Dendritic cell treated with granulocyte-macrophage colony-stimulating factor and Interleukin-4, amounts not matched to agents 40 ng/mL and 50 ng/mL, for 4 days (primary cell): ENCODE measurements around the gene KCNN4.

ENCODE experiments used
- H3K27ac Mint-ChIP-seq: one replicate; pipeline ENCODE4 v1.8.0; 2022; ENCODE audit warnings: mild to moderate bottlenecking, mixed read lengths
- H3K27me3 Mint-ChIP-seq: one replicate; pipeline ENCODE4 v1.8.0; 2022; ENCODE audit warnings: mild to moderate bottlenecking, mixed read lengths
- H3K36me3 Mint-ChIP-seq: one replicate; pipeline ENCODE4 v1.8.0; 2022; ENCODE audit warnings: low read depth, mixed read lengths
- H3K4me1 Mint-ChIP-seq: one replicate; pipeline ENCODE4 v1.8.0; 2022; ENCODE audit warnings: low read depth, mixed read lengths
- H3K4me3 Mint-ChIP-seq: one replicate; pipeline ENCODE4 v1.8.0; 2022; ENCODE audit warnings: mild to moderate bottlenecking, moderate library complexity, mixed read lengths
- H3K9me3 Mint-ChIP-seq: one replicate; pipeline ENCODE4 v1.8.0; 2022; ENCODE audit warnings: mixed read lengths
- intact Hi-C: fragments of 100-400 bp; cut with micrococcal nuclease; formaldehyde crosslinking; loops from one replicate; pipeline ENCODE4 v1.15.0; 2022

Gene KCNN4

DNA sequence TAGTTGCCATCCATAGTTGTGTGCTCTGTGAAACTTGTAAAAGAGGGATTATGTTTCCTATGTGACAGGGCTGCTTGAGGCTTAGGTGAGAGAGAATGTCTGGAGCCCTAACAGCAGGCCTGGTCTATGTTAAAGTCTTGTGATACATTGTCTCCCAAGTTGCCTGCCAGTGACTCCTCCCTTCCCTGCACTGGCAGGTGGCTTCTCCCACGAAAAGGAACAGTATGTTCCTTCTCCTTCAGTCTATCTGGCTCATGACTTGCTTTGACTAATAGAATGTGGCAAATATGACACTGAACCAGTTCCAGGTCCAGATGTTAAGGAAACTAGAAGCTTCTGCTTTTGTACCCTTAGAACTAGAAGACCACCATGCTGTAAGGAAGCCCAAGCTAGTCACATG is 5.9 kb upstream of the KCNN4 start:
- intact Hi-C loops: loop anchor here (10.0 kb wide), 1 partner anchor 122 kb away; no protein-coding TSS in a partner anchor
- H3K36me3 Mint-ChIP-seq: no peaks in the 10 kb centered on the region
- no peak overlapping the region for H3K27ac Mint-ChIP-seq
- peaks cover 3% of the 10 kb centered on the region for H3K27me3 Mint-ChIP-seq
- peaks cover 44% of the 10 kb centered on the region for H3K4me1 Mint-ChIP-seq
- no peaks in the 10 kb centered on the region for H3K9me3 Mint-ChIP-seq
- no peak overlapping the region for H3K4me3 Mint-ChIP-seq

DNA sequence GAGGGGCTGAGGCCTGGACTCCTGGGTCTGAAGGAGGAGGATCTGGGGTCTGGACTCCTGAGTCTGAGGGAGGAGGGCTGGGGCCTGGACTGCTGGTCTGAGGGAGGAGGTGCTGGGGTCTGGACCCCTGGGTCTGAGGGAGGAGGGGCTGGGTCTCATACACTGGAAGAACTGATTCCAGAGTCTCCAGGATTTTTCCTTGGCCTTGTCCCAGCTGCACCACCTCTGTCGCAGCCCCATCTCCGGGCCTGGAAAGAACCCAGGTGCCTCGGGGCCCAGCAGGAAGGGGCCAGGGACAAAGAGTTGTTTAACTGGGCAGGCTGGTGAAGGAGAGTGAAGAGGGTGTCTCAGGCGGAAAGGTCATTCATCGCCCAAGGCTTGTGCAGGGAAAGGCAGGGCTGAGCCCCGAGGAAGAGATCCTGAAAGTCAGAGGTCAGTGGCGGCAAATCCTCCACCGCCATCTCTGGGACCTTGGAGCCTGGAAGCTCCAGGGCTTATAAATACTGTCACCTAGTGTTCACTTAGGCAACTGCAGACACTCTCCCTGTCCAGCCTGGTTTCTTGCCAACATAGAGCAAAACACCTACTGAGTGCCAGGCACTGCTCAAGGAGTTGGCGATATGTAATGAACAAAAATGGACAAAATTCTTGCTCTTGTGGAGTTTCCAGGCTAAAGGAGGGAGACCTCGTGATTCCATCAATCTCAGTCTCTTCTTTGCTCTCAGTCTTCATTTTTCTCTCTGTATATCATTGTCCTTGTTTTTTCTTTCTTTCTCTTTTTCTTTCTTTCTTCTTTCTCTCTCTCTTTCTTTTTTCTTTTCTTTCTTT is 4.4 kb upstream of the KCNN4 start:
- peaks cover 47% of the 10 kb centered on the region for H3K4me1 Mint-ChIP-seq
- no peaks in the 10 kb centered on the region for H3K36me3 Mint-ChIP-seq
- intact Hi-C loops: loop anchor here (1.0 to 10.0 kb wide), 3 partner anchors 18 to 120 kb away; no protein-coding TSS in a partner anchor
- H3K9me3 Mint-ChIP-seq: no peaks in the 10 kb centered on the region
- no peak overlapping the region for H3K4me3 Mint-ChIP-seq
- peak overlapping the region; percentile 0 for H3K27ac Mint-ChIP-seq
- H3K27me3 Mint-ChIP-seq: no peaks in the 10 kb centered on the region

GRCh38 chr19:43784241-43784980 is 3.6 kb upstream of the KCNN4 start:
- Mint-ChIP-seq H3K4me3 (no peak overlapping the region), H3K36me3 (no peaks in the 10 kb centered on the region), H3K4me1 (peaks cover 53% of the 10 kb centered on the region), H3K27ac (peak overlapping the region; percentile 0), H3K9me3 (no peaks in the 10 kb centered on the region), H3K27me3 (no peaks in the 10 kb centered on the region)
- intact Hi-C loops: loop anchor here (2.0 to 10.0 kb wide), 2 partner anchors 18 to 120 kb away; no protein-coding TSS in a partner anchor

DNA sequence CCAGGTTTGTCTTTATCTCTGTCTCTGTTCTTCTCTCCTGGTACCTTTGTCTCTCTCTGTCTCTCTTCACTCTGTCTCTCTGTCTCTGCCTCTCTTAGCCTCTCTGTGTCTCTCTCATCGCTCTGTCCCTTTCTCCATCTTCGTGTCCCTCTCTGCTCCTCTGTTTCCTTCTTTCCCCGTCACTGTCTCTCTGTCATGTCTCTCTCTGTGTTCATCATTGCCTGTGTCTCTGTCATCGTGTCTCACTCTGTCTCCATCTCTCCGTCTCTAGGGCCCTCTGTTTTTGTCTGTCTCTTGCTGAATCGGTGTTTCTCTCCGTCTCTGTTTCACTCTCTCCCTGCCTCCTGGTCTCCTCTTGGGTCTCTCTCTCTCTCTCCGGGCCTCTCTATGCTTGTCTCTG is 2.9 kb upstream of the KCNN4 start:
- Mint-ChIP-seq H3K36me3 (no peaks in the 10 kb centered on the region), H3K4me1 (peaks cover 60% of the 10 kb centered on the region), H3K9me3 (no peaks in the 10 kb centered on the region), H3K27ac (peak overlapping the region; percentile 0), H3K27me3 (no peaks in the 10 kb centered on the region), H3K4me3 (no peak overlapping the region)
- intact Hi-C loops: loop anchor here (2.0 to 10.0 kb wide), 2 partner anchors 17 to 119 kb away; no protein-coding TSS in a partner anchor

GRCh38 chr19:43782689-43783231 is 2.0 kb upstream of the KCNN4 start:
- H3K27me3 Mint-ChIP-seq: no peaks in the 10 kb centered on the region
- no peak overlapping the region for H3K4me3 Mint-ChIP-seq
- intact Hi-C loops: loop anchor here (10.0 kb wide), 1 partner anchor 118 kb away; no protein-coding TSS in a partner anchor
- no peaks in the 10 kb centered on the region for H3K9me3 Mint-ChIP-seq
- H3K36me3 Mint-ChIP-seq: no peaks in the 10 kb centered on the region
- H3K27ac Mint-ChIP-seq: peak overlapping the region; percentile 6
- peaks cover 69% of the 10 kb centered on the region for H3K4me1 Mint-ChIP-seq

- intact Hi-C loops: loop anchor here (10.0 kb wide), 1 partner anchor 117 kb away; no protein-coding TSS in a partner anchor
- peaks cover 74% of the 10 kb centered on the region for H3K4me1 Mint-ChIP-seq
- peak overlapping the region; percentile 6 for H3K27ac Mint-ChIP-seq
- H3K27me3 Mint-ChIP-seq: no peaks in the 10 kb centered on the region
- no peaks in the 10 kb centered on the region for H3K36me3 Mint-ChIP-seq
- no peaks in the 10 kb centered on the region for H3K9me3 Mint-ChIP-seq
- no peak overlapping the region for H3K4me3 Mint-ChIP-seq
Observed at GRCh38 chr19:43782311-43782660, 1.5 kb upstream of the KCNN4 start.

DNA sequence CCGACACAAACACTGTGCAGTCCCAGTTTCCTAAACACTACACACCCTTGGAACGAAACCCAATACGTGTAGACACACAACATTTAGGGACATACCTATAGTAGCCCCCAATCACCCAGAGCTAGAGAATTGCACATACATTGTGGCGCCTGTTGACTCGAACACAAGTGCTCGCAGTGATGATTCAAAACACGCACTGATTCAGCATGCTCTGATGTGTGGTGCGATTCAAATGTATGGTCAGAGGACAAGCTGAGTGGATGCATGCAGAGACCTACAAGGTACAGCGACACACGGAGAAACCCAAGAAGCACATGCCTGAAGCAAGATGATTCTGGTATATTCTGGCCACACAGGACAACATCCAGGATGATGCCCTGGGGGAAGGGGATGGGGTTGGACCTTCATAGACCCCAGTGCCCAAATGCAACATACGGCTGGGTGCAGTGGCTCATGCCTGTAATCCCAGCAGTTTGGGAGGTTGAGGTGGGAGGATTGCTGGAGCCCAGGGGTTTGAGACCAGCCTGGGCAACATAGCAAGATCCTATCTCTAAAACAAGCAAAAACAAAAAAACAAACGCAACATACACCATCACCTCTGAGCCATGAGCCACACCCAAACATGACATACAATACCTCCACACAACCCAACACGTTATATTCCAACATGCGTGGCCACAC is 997 bp upstream of the KCNN4 start:
- H3K27me3 Mint-ChIP-seq: no peaks in the 10 kb centered on the region
- H3K36me3 Mint-ChIP-seq: no peaks in the 10 kb centered on the region
- intact Hi-C loops: loop anchor here (10.0 kb wide), 1 partner anchor 117 kb away; no protein-coding TSS in a partner anchor
- H3K4me1 Mint-ChIP-seq: peaks cover 79% of the 10 kb centered on the region
- no peak overlapping the region for H3K4me3 Mint-ChIP-seq
- peak overlapping the region; percentile 94 for H3K27ac Mint-ChIP-seq
- H3K9me3 Mint-ChIP-seq: no peaks in the 10 kb centered on the region

DNA sequence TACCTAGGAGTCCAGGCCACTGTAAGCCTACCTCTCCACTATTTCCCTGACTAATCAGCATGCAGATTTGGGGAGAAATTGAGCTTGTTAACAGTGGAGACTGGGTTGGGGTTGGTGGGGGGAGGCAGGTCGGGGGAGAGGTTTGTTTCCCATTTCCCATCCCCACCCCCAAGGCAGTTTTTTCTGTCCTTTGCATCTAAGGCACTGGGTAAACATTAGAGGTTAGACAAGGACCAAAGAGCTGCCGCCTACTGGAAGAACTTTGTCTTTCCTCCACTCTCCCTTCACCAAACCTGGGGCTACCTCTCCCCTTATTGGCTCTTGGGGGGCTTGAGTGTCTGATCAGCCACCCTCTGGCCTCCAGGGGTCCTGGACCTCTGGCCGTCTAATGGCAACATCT is 953 bp downstream of the KCNN4 start:
- intact Hi-C loops: loop anchor here (10.0 kb wide), 1 partner anchor 115 kb away; no protein-coding TSS in a partner anchor
- Mint-ChIP-seq H3K27ac (peak overlapping the region; percentile 94), H3K9me3 (no peaks in the 10 kb centered on the region), H3K27me3 (no peaks in the 10 kb centered on the region), H3K4me1 (peaks cover 93% of the 10 kb centered on the region), H3K4me3 (peak overlapping the region; percentile 79), H3K36me3 (peaks cover 14% of the 10 kb centered on the region)

- Mint-ChIP-seq H3K27ac (peak overlapping the region; percentile 94), H3K4me3 (peak overlapping the region; percentile 79), H3K9me3 (no peaks in the 10 kb centered on the region), H3K36me3 (peaks cover 14% of the 10 kb centered on the region), H3K4me1 (peaks cover 93% of the 10 kb centered on the region), H3K27me3 (no peaks in the 10 kb centered on the region)
- intact Hi-C loops: no loop called here
Observed at GRCh38 chr19:43779147-43779819, 1.5 kb downstream of the KCNN4 start.

DNA sequence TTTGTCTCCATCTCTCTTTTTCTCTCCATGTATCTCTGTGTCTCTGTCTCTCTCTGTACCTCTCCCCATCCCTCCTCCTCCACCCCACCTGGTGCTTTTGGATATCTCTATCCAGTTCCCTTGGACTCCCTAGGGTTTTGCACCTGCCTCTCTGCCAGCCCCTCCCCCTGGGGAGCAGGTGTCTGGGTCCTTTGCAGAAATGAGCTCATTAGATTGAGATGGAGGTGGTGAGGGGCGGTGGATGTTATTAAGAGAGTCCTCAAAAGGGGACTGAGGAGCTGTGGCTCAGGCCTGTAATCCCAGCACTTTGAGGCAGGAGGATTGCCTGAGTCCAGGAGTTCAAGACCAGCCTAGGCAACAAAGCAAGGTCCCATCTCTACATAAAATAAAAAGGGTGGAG is 2.1 kb downstream of the KCNN4 start:
- H3K4me1 Mint-ChIP-seq: peaks cover 93% of the 10 kb centered on the region
- intact Hi-C loops: no loop called here
- no peaks in the 10 kb centered on the region for H3K27me3 Mint-ChIP-seq
- no peaks in the 10 kb centered on the region for H3K9me3 Mint-ChIP-seq
- peaks cover 20% of the 10 kb centered on the region for H3K36me3 Mint-ChIP-seq
- H3K4me3 Mint-ChIP-seq: peak overlapping the region; percentile 79
- H3K27ac Mint-ChIP-seq: peak overlapping the region; percentile 94

DNA sequence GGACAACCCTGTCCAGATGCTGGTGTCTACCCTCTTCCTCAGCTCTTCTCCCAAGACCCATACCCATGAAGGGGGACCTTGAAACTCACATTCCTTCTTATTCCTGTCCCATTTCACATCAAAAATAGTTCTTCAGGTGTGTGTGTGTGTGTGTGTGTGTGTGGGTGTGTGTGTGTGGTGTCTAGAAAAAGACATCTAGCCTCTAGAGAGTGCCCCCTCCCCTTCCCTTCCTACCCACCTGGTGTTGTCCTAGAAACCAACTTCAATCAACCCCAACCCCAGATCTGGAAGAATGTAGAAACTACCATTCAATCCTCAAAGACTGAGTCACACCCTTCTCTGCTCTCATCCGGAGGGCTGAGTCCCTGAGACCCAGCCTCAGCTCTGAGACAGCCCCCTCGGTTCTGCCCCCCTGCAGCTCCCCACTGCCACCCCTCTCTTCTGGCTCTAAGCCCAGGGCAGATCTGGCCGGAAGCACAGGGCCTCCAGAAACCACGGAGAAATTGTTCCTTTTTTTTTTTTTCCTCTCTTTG is 3.5 kb downstream of the KCNN4 start:
- Mint-ChIP-seq H3K9me3 (no peaks in the 10 kb centered on the region), H3K4me1 (peaks cover 83% of the 10 kb centered on the region), H3K27me3 (no peaks in the 10 kb centered on the region), H3K27ac (peak overlapping the region; percentile 94), H3K36me3 (peaks cover 35% of the 10 kb centered on the region), H3K4me3 (peak overlapping the region; percentile 79)
- intact Hi-C loops: no loop called here

- intact Hi-C loops: no loop called here
- no peaks in the 10 kb centered on the region for H3K9me3 Mint-ChIP-seq
- H3K27ac Mint-ChIP-seq: no peak overlapping the region
- no peak overlapping the region for H3K4me3 Mint-ChIP-seq
- H3K36me3 Mint-ChIP-seq: peaks cover 44% of the 10 kb centered on the region
- H3K4me1 Mint-ChIP-seq: peaks cover 74% of the 10 kb centered on the region
- no peaks in the 10 kb centered on the region for H3K27me3 Mint-ChIP-seq
Observed at GRCh38 chr19:43776286-43776685, 4.5 kb downstream of the KCNN4 start.
